CD4-positive, alpha-beta T cell treated with Interleukin-1 beta for 1 hour (primary cell): ENCODE results near the gene FAN1.
"Not testable (repeated sequence)": the region's sequence is repeated elsewhere in the genome, so short reads cannot be mapped to it uniquely, and the experiment has no call there.

Source experiments
- DNase-seq, 2 donors: peaks; one replicate each; pipeline ENCODE4 v3.0.0-alpha.2; 2020 to 2022

Gene FAN1

GRCh38 chr15:30903497-30904187 lies at the start of gene FAN1:
Gene FAN1, plus strand, starts transcription at chr15:30903915. Its CDS starts 749 bp downstream, at chr15:30904664.
- DNase-seq = peak; percentile 66 to 75

- DNase-seq = peak in 1 of 2 donors; percentile 33
These were observed 44.4 kb upstream of the FAN1 start for GRCh38 chr15:30859091-30859874.

- DNase-seq = no peak
These were observed 38.5 kb upstream of the FAN1 start for GRCh38 chr15:30865257-30865656.

DNA sequence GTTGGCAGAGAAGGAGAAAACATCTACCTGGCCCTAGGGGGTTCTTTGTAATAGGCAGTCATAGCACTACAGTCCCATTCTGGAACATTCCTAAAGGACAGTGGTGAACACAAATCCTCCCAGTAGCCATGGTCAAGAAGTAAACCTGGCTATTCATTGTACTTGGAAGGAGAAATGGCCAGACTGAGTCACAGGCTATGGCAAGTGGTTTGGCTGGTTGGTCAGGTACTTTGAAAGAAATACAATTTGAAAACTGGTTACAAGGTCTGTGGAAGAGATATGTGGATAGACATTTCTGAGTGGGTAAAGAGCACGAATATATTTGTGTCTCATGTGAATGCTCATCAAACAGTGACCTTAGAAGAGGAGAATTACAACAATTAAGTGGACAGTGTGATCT lies 33.0 kb upstream of the FAN1 start:
- DNase-seq = no peak

- no peak for DNase-seq
These were observed 31.4 kb upstream of the FAN1 start for GRCh38 chr15:30872341-30872748.

DNA sequence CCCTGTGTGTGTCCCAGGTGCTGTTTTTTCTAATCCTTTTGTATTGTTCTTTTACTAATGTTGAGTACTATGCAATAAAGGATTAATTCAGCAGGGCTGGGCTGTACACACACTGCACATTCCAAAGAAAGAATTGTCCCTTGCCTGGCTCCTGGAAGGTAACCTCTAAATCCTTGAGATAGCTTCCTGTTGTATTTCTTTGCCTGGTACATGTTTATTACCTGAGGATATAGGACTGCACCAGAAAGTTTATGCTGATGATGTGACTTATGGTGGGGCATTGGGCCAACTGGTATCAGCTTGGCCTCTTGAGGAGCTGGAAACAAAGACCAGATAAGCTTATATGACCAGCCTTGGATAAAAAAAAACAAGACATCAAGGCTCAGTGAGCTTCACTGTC lies 26.6 kb upstream of the FAN1 start:
- DNase-seq = no peak

- DNase-seq = no peak
These were observed 25.2 kb upstream of the FAN1 start for GRCh38 chr15:30878515-30878914.

GRCh38 chr15:30882849-30883433 lies 20.8 kb upstream of the FAN1 start:
- DNase-seq = no peak

DNA sequence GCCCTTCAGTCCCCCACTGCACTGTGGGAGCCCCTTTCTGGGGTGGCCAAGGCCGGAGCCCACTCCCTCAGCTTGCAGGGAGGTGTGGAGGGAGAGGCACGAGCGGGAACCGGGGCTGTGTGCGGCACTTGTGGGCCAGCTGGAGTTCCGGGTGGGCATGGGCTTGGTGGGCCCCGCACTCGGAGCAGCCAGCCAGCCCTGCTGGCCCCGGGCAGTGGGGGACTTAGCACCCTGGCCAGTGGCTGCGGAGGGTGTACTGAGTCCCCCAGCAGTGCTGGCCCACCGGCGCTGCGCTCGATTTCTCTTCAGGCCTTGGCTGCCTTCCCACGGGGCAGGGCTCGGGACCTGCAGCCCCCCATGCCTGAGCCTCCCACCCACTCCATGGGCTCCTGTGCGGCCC lies 20.0 kb upstream of the FAN1 start:
- not testable (repeated sequence) for DNase-seq

GRCh38 chr15:30885814-30886213 lies 17.9 kb upstream of the FAN1 start:
- DNase-seq = no peak

- DNase-seq = no peak
These were observed 14.5 kb upstream of the FAN1 start for GRCh38 chr15:30889196-30889595.

GRCh38 chr15:30895461-30896210 lies 8.1 kb upstream of the FAN1 start:
- DNase-seq = no peak

GRCh38 chr15:30896211-30896606 lies 7.5 kb upstream of the FAN1 start:
- no peak for DNase-seq

- DNase-seq = no peak
These were observed 1.8 kb upstream of the FAN1 start for GRCh38 chr15:30901889-30902288.

GRCh38 chr15:30904812-30905211 lies 1.1 kb downstream of the FAN1 start:
- DNase-seq = no peak

- DNase-seq = no peak
These were observed 2.1 kb downstream of the FAN1 start for GRCh38 chr15:30905821-30906220.

DNA sequence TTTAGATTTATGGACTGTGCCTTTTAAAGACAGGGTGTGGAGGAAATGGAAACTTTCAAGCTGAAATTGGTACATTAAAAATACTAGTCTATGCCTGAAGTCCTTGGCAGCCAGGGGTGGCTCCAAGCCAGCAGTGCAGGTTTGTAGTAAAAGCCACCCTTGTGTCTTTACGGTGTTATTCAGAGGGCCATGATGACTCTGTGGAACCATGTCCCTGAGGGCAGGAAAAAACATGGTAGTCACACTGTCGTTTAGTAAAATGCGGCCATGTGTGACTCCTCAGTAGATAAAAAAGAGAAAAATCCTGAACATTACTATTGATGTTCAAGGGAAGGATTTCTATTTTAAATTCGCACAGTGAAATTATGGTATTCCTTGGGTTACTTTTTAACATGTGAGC lies 2.7 kb downstream of the FAN1 start:
- DNase-seq = no peak

- DNase-seq = no peak
These were observed 10.0 kb downstream of the FAN1 start for GRCh38 chr15:30913761-30914160.

DNA sequence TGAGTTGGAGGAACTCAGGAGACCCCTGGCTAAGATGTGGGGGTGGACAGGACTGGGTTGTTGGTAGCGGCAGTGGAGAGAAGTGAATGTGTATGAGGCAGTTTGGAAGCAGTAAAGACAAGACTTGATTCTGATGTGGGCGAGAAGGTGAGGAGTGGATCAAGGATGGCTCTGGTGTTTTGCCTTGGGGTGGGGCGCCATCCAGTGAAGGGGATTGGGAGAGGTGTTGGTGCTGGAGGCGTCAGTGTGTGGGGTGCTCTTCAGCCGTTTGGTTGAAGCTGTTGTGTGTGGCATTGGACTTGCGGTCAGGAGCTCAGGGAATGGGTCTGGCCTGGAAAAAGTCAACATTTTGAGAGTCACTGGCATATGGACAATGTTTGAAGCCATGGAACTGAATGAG lies 13.3 kb downstream of the FAN1 start:
- no peak for DNase-seq

GRCh38 chr15:30917675-30918074 lies 14.0 kb downstream of the FAN1 start:
- no peak for DNase-seq

DNA sequence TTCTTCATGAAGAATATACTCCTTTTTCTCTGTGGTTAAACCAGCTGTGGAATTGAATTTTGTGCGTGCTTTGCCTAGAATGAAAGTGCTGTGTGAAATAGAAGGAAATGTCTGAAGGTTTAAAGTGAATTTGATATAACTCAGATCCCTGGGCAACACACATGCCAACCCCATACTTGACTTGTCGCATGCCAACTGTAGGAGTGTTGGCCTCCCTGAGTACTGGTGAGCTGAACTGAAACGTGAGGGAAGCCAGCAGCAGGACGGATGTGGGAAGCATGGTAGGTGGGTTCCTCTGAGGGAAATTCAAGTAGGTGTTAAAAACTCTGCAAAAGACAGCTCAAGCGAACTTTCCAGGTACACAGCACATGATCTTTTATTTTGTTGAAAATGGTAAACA lies 14.7 kb downstream of the FAN1 start:
- DNase-seq = no peak

- DNase-seq = no peak
These were observed 16.3 kb downstream of the FAN1 start for GRCh38 chr15:30919877-30920550.

GRCh38 chr15:30921106-30921505 lies 17.4 kb downstream of the FAN1 start:
- no peak for DNase-seq
